ENCODE data around the gene KDM8.

The KDM8 gene

GRCh38 chr16:27214084-27214961 is 11.0 kb downstream of the KDM8 start:
- Histone ChIP-seq H3K36me3 (ENCODE audit: control insufficient read depth in 2 of 2, insufficient read depth in 2 of 2, low read length in 2 of 2) (peaks cover 6 to 21% of the 10 kb centered on the region in 2 donors), H3K27me3 (ENCODE audit: control insufficient read depth in 2 of 2, insufficient read depth in 2 of 2, low read length in 2 of 2) (no peaks in the 10 kb centered on the region), H3K9me3 (ENCODE audit: control insufficient read depth in 2 of 2, low read length in 2 of 2) (no peaks in the 10 kb centered on the region), H3K4me1 (ENCODE audit: control insufficient read depth in 2 of 2, insufficient read depth in 2 of 2, low read length in 2 of 2) (peaks cover 6 to 16% of the 10 kb centered on the region in 2 donors), H3K27ac (ENCODE audit: low read depth in 2 of 2, low read length in 2 of 2) (no peak overlapping the region), H3K4me3 (ENCODE audit: low read length in 2 of 2) (no peak overlapping the region), H3K9ac (ENCODE audit: low read depth in 1 of 2, low read length in 2 of 2) (no peak overlapping the region)

GRCh38 chr16:27215660-27216059 is 12.3 kb downstream of the KDM8 start:
- H3K9me3 ChIP-seq (ENCODE audit: control insufficient read depth in 2 of 2, low read length in 2 of 2) = no peaks in the 10 kb centered on the region
- no peak overlapping the region for H3K9ac ChIP-seq (ENCODE audit: low read depth in 1 of 2, low read length in 2 of 2)
- no peaks in the 10 kb centered on the region for H3K27me3 ChIP-seq (ENCODE audit: control insufficient read depth in 2 of 2, insufficient read depth in 2 of 2, low read length in 2 of 2)
- no peak overlapping the region for H3K27ac ChIP-seq (ENCODE audit: low read depth in 2 of 2, low read length in 2 of 2)
- no peak overlapping the region for H3K4me3 ChIP-seq (ENCODE audit: low read length in 2 of 2)
- H3K36me3 ChIP-seq (ENCODE audit: control insufficient read depth in 2 of 2, insufficient read depth in 2 of 2, low read length in 2 of 2) = peaks cover 0 to 19% of the 10 kb centered on the region in 2 donors
- peaks cover 6 to 13% of the 10 kb centered on the region in 2 donors for H3K4me1 ChIP-seq (ENCODE audit: control insufficient read depth in 2 of 2, insufficient read depth in 2 of 2, low read length in 2 of 2)

- peaks cover 0 to 17% of the 10 kb centered on the region in 2 donors for H3K36me3 ChIP-seq (ENCODE audit: control insufficient read depth in 2 of 2, insufficient read depth in 2 of 2, low read length in 2 of 2)
- no peak overlapping the region for H3K27ac ChIP-seq (ENCODE audit: low read depth in 2 of 2, low read length in 2 of 2)
- H3K4me1 ChIP-seq (ENCODE audit: control insufficient read depth in 2 of 2, insufficient read depth in 2 of 2, low read length in 2 of 2) = peaks cover 6 to 13% of the 10 kb centered on the region in 2 donors
- no peak overlapping the region for H3K9ac ChIP-seq (ENCODE audit: low read depth in 1 of 2, low read length in 2 of 2)
- no peak overlapping the region for H3K4me3 ChIP-seq (ENCODE audit: low read length in 2 of 2)
- H3K27me3 ChIP-seq (ENCODE audit: control insufficient read depth in 2 of 2, insufficient read depth in 2 of 2, low read length in 2 of 2) = no peaks in the 10 kb centered on the region
- no peaks in the 10 kb centered on the region for H3K9me3 ChIP-seq (ENCODE audit: control insufficient read depth in 2 of 2, low read length in 2 of 2)
Measured at GRCh38 chr16:27216297-27216885, 13.1 kb downstream of the KDM8 start.

GRCh38 chr16:27217256-27217655 is 13.9 kb downstream of the KDM8 start:
- Histone ChIP-seq H3K9ac (ENCODE audit: low read depth in 1 of 2, low read length in 2 of 2) (no peak overlapping the region), H3K36me3 (ENCODE audit: control insufficient read depth in 2 of 2, insufficient read depth in 2 of 2, low read length in 2 of 2) (peaks cover 0 to 17% of the 10 kb centered on the region in 2 donors), H3K4me3 (ENCODE audit: low read length in 2 of 2) (no peak overlapping the region), H3K27me3 (ENCODE audit: control insufficient read depth in 2 of 2, insufficient read depth in 2 of 2, low read length in 2 of 2) (no peaks in the 10 kb centered on the region), H3K4me1 (ENCODE audit: control insufficient read depth in 2 of 2, insufficient read depth in 2 of 2, low read length in 2 of 2) (peaks cover 6 to 13% of the 10 kb centered on the region in 2 donors), H3K9me3 (ENCODE audit: control insufficient read depth in 2 of 2, low read length in 2 of 2) (no peaks in the 10 kb centered on the region), H3K27ac (ENCODE audit: low read depth in 2 of 2, low read length in 2 of 2) (no peak overlapping the region)

- peaks cover 0 to 19% of the 10 kb centered on the region in 2 donors for H3K36me3 ChIP-seq (ENCODE audit: control insufficient read depth in 2 of 2, insufficient read depth in 2 of 2, low read length in 2 of 2)
Measured at GRCh38 chr16:27218756-27219155, 15.4 kb downstream of the KDM8 start.

GRCh38 chr16:27219161-27219560 is 15.8 kb downstream of the KDM8 start:
- H3K4me1 ChIP-seq (ENCODE audit: control insufficient read depth in 2 of 2, insufficient read depth in 2 of 2, low read length in 2 of 2) = peaks cover 9 to 11% of the 10 kb centered on the region in 2 donors
- no peak overlapping the region for H3K27ac ChIP-seq (ENCODE audit: low read depth in 2 of 2, low read length in 2 of 2)
- H3K9ac ChIP-seq (ENCODE audit: low read depth in 1 of 2, low read length in 2 of 2) = no peak overlapping the region
- no peaks in the 10 kb centered on the region for H3K9me3 ChIP-seq (ENCODE audit: control insufficient read depth in 2 of 2, low read length in 2 of 2)
- H3K36me3 ChIP-seq (ENCODE audit: control insufficient read depth in 2 of 2, insufficient read depth in 2 of 2, low read length in 2 of 2) = peaks cover 0 to 22% of the 10 kb centered on the region in 2 donors
- no peak overlapping the region for H3K4me3 ChIP-seq (ENCODE audit: low read length in 2 of 2)
- no peaks in the 10 kb centered on the region for H3K27me3 ChIP-seq (ENCODE audit: control insufficient read depth in 2 of 2, insufficient read depth in 2 of 2, low read length in 2 of 2)

More at GRCh38 chr16:27218756-27219155, 15.4 kb downstream of the KDM8 start:
- H3K4me1 ChIP-seq (ENCODE audit: control insufficient read depth in 2 of 2, insufficient read depth in 2 of 2, low read length in 2 of 2) = peaks cover 9 to 15% of the 10 kb centered on the region in 2 donors
- no peak overlapping the region for H3K4me3 ChIP-seq (ENCODE audit: low read length in 2 of 2)
- H3K9me3 ChIP-seq (ENCODE audit: control insufficient read depth in 2 of 2, low read length in 2 of 2) = no peaks in the 10 kb centered on the region
- no peak overlapping the region for H3K27ac ChIP-seq (ENCODE audit: low read depth in 2 of 2, low read length in 2 of 2)
- no peaks in the 10 kb centered on the region for H3K27me3 ChIP-seq (ENCODE audit: control insufficient read depth in 2 of 2, insufficient read depth in 2 of 2, low read length in 2 of 2)
- no peak overlapping the region for H3K9ac ChIP-seq (ENCODE audit: low read depth in 1 of 2, low read length in 2 of 2)

GRCh38 chr16:27220120-27220519 is 16.8 kb downstream of the KDM8 start:
- Histone ChIP-seq H3K27ac (ENCODE audit: low read depth in 2 of 2, low read length in 2 of 2) (no peak overlapping the region), H3K4me1 (ENCODE audit: control insufficient read depth in 2 of 2, insufficient read depth in 2 of 2, low read length in 2 of 2) (peaks cover 3% of the 10 kb centered on the region in 2 donors), H3K36me3 (ENCODE audit: control insufficient read depth in 2 of 2, insufficient read depth in 2 of 2, low read length in 2 of 2) (peaks cover 0 to 25% of the 10 kb centered on the region in 2 donors), H3K9ac (ENCODE audit: low read depth in 1 of 2, low read length in 2 of 2) (no peak overlapping the region), H3K4me3 (ENCODE audit: low read length in 2 of 2) (no peak overlapping the region), H3K27me3 (ENCODE audit: control insufficient read depth in 2 of 2, insufficient read depth in 2 of 2, low read length in 2 of 2) (no peaks in the 10 kb centered on the region), H3K9me3 (ENCODE audit: control insufficient read depth in 2 of 2, low read length in 2 of 2) (no peaks in the 10 kb centered on the region)

GRCh38 chr16:27220527-27220926 is 17.2 kb downstream of the KDM8 start:
- no peak overlapping the region for H3K9ac ChIP-seq (ENCODE audit: low read depth in 1 of 2, low read length in 2 of 2)
- no peak overlapping the region for H3K4me3 ChIP-seq (ENCODE audit: low read length in 2 of 2)
- H3K27me3 ChIP-seq (ENCODE audit: control insufficient read depth in 2 of 2, insufficient read depth in 2 of 2, low read length in 2 of 2) = no peaks in the 10 kb centered on the region
- peaks cover 7% of the 10 kb centered on the region in 2 donors for H3K4me1 ChIP-seq (ENCODE audit: control insufficient read depth in 2 of 2, insufficient read depth in 2 of 2, low read length in 2 of 2)
- H3K9me3 ChIP-seq (ENCODE audit: control insufficient read depth in 2 of 2, low read length in 2 of 2) = no peaks in the 10 kb centered on the region
- H3K36me3 ChIP-seq (ENCODE audit: control insufficient read depth in 2 of 2, insufficient read depth in 2 of 2, low read length in 2 of 2) = peaks cover 0 to 25% of the 10 kb centered on the region in 2 donors
- no peak overlapping the region for H3K27ac ChIP-seq (ENCODE audit: low read depth in 2 of 2, low read length in 2 of 2)

GRCh38 chr16:27220991-27221390 is 17.7 kb downstream of the KDM8 start:
- no peak overlapping the region for H3K27ac ChIP-seq (ENCODE audit: low read depth in 2 of 2, low read length in 2 of 2)
- peaks cover 0 to 25% of the 10 kb centered on the region in 2 donors for H3K36me3 ChIP-seq (ENCODE audit: control insufficient read depth in 2 of 2, insufficient read depth in 2 of 2, low read length in 2 of 2)
- H3K4me3 ChIP-seq (ENCODE audit: low read length in 2 of 2) = no peak overlapping the region
- H3K9ac ChIP-seq (ENCODE audit: low read depth in 1 of 2, low read length in 2 of 2) = no peak overlapping the region
- H3K4me1 ChIP-seq (ENCODE audit: control insufficient read depth in 2 of 2, insufficient read depth in 2 of 2, low read length in 2 of 2) = peaks cover 11% of the 10 kb centered on the region in 2 donors
- H3K9me3 ChIP-seq (ENCODE audit: control insufficient read depth in 2 of 2, low read length in 2 of 2) = no peaks in the 10 kb centered on the region
- H3K27me3 ChIP-seq (ENCODE audit: control insufficient read depth in 2 of 2, insufficient read depth in 2 of 2, low read length in 2 of 2) = no peaks in the 10 kb centered on the region

GRCh38 chr16:27221576-27222248 is 18.4 kb downstream of the KDM8 start:
- H3K9ac ChIP-seq (ENCODE audit: low read depth in 1 of 2, low read length in 2 of 2) = no peak overlapping the region
- H3K4me3 ChIP-seq (ENCODE audit: low read length in 2 of 2) = no peak overlapping the region
- peaks cover 18% of the 10 kb centered on the region in 2 donors for H3K4me1 ChIP-seq (ENCODE audit: control insufficient read depth in 2 of 2, insufficient read depth in 2 of 2, low read length in 2 of 2)
- peaks cover 0 to 25% of the 10 kb centered on the region in 2 donors for H3K36me3 ChIP-seq (ENCODE audit: control insufficient read depth in 2 of 2, insufficient read depth in 2 of 2, low read length in 2 of 2)
- H3K27me3 ChIP-seq (ENCODE audit: control insufficient read depth in 2 of 2, insufficient read depth in 2 of 2, low read length in 2 of 2) = no peaks in the 10 kb centered on the region
- no peak overlapping the region for H3K27ac ChIP-seq (ENCODE audit: low read depth in 2 of 2, low read length in 2 of 2)
- H3K9me3 ChIP-seq (ENCODE audit: control insufficient read depth in 2 of 2, low read length in 2 of 2) = no peaks in the 10 kb centered on the region

Data from mucosa of rectum (tissue), 2 donors.